Measurements from ENCODE around the gene TFAP2A. TPM values are rescaled to one million over a fixed set of nuclear protein-coding genes. Genes with fewer than 3 reads are reported as not detected.

Gene TFAP2A
- total RNA-seq, 1 experiment from 2014 or later: 24.3 TPM

- no peak overlapping the region for H3K27ac ChIP-seq (ENCODE audit: low read depth, low read length)
- no peaks in the 10 kb centered on the region for H3K9me2 ChIP-seq (ENCODE audit: insufficient read depth)
- H3K9ac ChIP-seq (ENCODE audit: low read length): no peak overlapping the region
- peak in 2 of 3 experiments; percentile 43 to 54; a peak in 4 of 6 replicates for TF ChIP-seq CTCF (IDR thresholded peaks at IDR 0.05 in 2 of 3, conservative IDR thresholded peaks at IDR 0.05 in 1 of 3; ENCODE audit: borderline replicate concordance in 1 of 3, insufficient read depth in 1 of 3, low read depth in 2 of 3, low read length in 2 of 3)
- no peak for TF ChIP-seq MAX (IDR thresholded peaks at IDR 0.05)
- ChIA-PET POLR2A (no interaction called here), CTCF (interaction anchor here (1.6 kb wide), 1 partner anchor 9 kb away, joined by 7 read pairs; the partner anchor contains the start of gene TFAP2A), RAD21 (ENCODE audit: low non-redundant PET in 1 of 2, low total read pairs in 2 of 2, uncharacterized antibody in 2 of 2, unreplicated experiment in 2 of 2) (no interaction called here)
- intact Hi-C loops (cut with micrococcal nuclease): no loop called here
- H3K36me3 ChIP-seq (ENCODE audit: control insufficient read depth in 1 of 2, insufficient read depth in 2 of 2, low read length in 2 of 2): no peaks in the 10 kb centered on the region
- no peaks in the 10 kb centered on the region for H3K9me3 ChIP-seq (ENCODE audit: control insufficient read depth in 1 of 2, insufficient read depth in 1 of 2, low read depth in 1 of 2, low read length in 2 of 2)
- H3K27me3 ChIP-seq (ENCODE audit: insufficient read depth, low read length): no peaks in the 10 kb centered on the region
- H3K4me3 ChIP-seq (replicated peaks in 1 of 2; ENCODE audit: low read depth in 1 of 2, low read length in 2 of 2): no peak overlapping the region
- H3K4me1 ChIP-seq (ENCODE audit: control insufficient read depth in 1 of 2, insufficient read depth in 2 of 2, low read length in 2 of 2): peaks cover 3 to 7% of the 10 kb centered on the region in 2 experiments; a peak in 2 of 4 replicates
- no TSS peak for BruUV-seq (replicated peaks)
- no peaks in the 10 kb centered on the region for H4K20me1 ChIP-seq (ENCODE audit: insufficient read depth)
- ATAC-seq (peak; percentile 85), DNase-seq (ENCODE audit: low read depth, low spot score) (no peak)
- no peak overlapping the region for H3K4me2 ChIP-seq (ENCODE audit: low read length)
- no peak overlapping the region for H2AFZ ChIP-seq (ENCODE audit: low read depth, low read length, poor library complexity, severe bottlenecking)
- no peaks in the 10 kb centered on the region for H3K79me2 ChIP-seq (ENCODE audit: insufficient read depth, low read length)
Measured at GRCh38 chr6:10424040-10424439, 9.2 kb upstream of the TFAP2A start.

GRCh38 chr6:10422737-10423034, 7.8 kb upstream of the TFAP2A start:
- Histone ChIP-seq H3K9me3 (ENCODE audit: control insufficient read depth in 1 of 2, insufficient read depth in 1 of 2, low read depth in 1 of 2, low read length in 2 of 2) (no peaks in the 10 kb centered on the region), H3K79me2 (ENCODE audit: insufficient read depth, low read length) (no peaks in the 10 kb centered on the region), H3K36me3 (ENCODE audit: control insufficient read depth in 1 of 2, insufficient read depth in 2 of 2, low read length in 2 of 2) (no peaks in the 10 kb centered on the region), H3K27me3 (ENCODE audit: insufficient read depth, low read length) (no peaks in the 10 kb centered on the region), H4K20me1 (ENCODE audit: insufficient read depth) (no peaks in the 10 kb centered on the region), H3K9me2 (ENCODE audit: insufficient read depth) (no peaks in the 10 kb centered on the region), H3K4me1 (ENCODE audit: control insufficient read depth in 1 of 2, insufficient read depth in 2 of 2, low read length in 2 of 2) (peaks cover 3 to 7% of the 10 kb centered on the region in 2 experiments; a peak in 2 of 4 replicates), H2AFZ (ENCODE audit: low read depth, low read length, poor library complexity, severe bottlenecking) (no peak overlapping the region), H3K9ac (ENCODE audit: low read length) (no peak overlapping the region), H3K27ac (ENCODE audit: low read depth, low read length) (no peak overlapping the region), H3K4me3 (replicated peaks in 1 of 2; ENCODE audit: low read depth in 1 of 2, low read length in 2 of 2) (no peak overlapping the region), H3K4me2 (ENCODE audit: low read length) (no peak overlapping the region)
- BruUV-seq (replicated peaks): no TSS peak
- intact Hi-C loops (cut with micrococcal nuclease): no loop called here
- RAD21 ChIA-PET (ENCODE audit: low non-redundant PET in 1 of 2, low total read pairs in 2 of 2, uncharacterized antibody in 2 of 2, unreplicated experiment in 2 of 2): no interaction called here
- CTCF ChIA-PET: no interaction called here
- POLR2A ChIA-PET: no interaction called here
- no peak for DNase-seq (ENCODE audit: low read depth, low spot score)
- ATAC-seq: no peak
- TF ChIP-seq ELF1 (IDR thresholded peaks at IDR 0.05; ENCODE audit: borderline replicate concordance, low read depth): no peak
- no peak for TF ChIP-seq EGR1 (IDR thresholded peaks at IDR 0.05; ENCODE audit: low read depth)
- no peak for TF ChIP-seq CBX3 (IDR thresholded peaks at IDR 0.05; ENCODE audit: low read depth)
- TF ChIP-seq CEBPB (IDR thresholded peaks at IDR 0.05; ENCODE audit: low read depth): no peak
- TF ChIP-seq POLR2A (IDR thresholded peaks at IDR 0.05; ENCODE audit: borderline replicate concordance, extremely low read depth, insufficient read depth, insufficient read length): no peak
- no peak for TF ChIP-seq EZH2phosphoT487 (IDR thresholded peaks at IDR 0.05; ENCODE audit: borderline replicate concordance)
- TF ChIP-seq CTCF (IDR thresholded peaks at IDR 0.05 in 2 of 3, conservative IDR thresholded peaks at IDR 0.05 in 1 of 3; ENCODE audit: borderline replicate concordance in 1 of 3, insufficient read depth in 1 of 3, low read depth in 2 of 3, low read length in 2 of 3): no peak
- TF ChIP-seq SP1 (IDR thresholded peaks at IDR 0.05; ENCODE audit: low read depth): no peak
- TF ChIP-seq ZBTB33 (IDR thresholded peaks at IDR 0.05; ENCODE audit: extremely low read depth, insufficient replicate concordance, low read length): no peak
- TF ChIP-seq YY1 (IDR thresholded peaks at IDR 0.05; ENCODE audit: extremely low read depth, insufficient replicate concordance, low read depth, low read length): no peak
- no peak for TF ChIP-seq FOSL1 (IDR thresholded peaks at IDR 0.05; ENCODE audit: low read depth)
- no peak for TF ChIP-seq MAX (IDR thresholded peaks at IDR 0.05)
- TF ChIP-seq ATF3 (IDR thresholded peaks at IDR 0.05): no peak
